G401.6 (cell line): ENCODE measurements around the gene MATN3.

ENCODE experiments used
- FAIRE-seq: peaks from 2 replicates; lab custom pipeline; 2012; peaks lifted over from hg19 to GRCh38; lab: Jason Lieb, UNC

Gene MATN3

GRCh38 chr2:20001361-20001863 is 11.1 kb downstream of the MATN3 start:
- no peak for FAIRE-seq

- FAIRE-seq = no peak
These were observed 18.7 kb downstream of the MATN3 start for GRCh38 chr2:19993731-19994130.

DNA sequence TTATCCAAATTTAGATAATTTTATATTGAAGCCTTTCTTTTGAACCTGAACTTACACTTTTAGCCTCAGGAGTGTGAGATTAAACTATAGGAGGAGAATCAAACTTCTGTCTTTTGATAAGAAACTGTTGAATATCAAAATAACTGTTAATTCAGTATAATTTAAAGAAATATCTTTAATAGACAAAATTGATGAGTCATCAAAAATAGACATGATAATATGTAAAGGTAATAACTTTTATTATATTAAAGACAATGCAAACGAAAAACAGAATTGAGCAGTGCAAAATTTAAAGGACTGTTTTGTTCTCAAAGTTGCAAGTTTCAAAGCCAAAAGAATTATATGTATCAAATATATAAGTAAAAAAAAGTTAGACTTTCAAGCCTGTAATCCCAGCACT is 20.6 kb downstream of the MATN3 start:
- FAIRE-seq = peak; percentile 53

GRCh38 chr2:19990416-19990728 is 22.1 kb downstream of the MATN3 start:
- no peak for FAIRE-seq

GRCh38 chr2:19989667-19990415 is 22.6 kb downstream of the MATN3 start, which contains the start of gene WDR35:
WDR35 (minus strand) TSS chr2:19990105; CDS start chr2:19990015, 90 bp downstream.
- FAIRE-seq = peak; percentile 72

DNA sequence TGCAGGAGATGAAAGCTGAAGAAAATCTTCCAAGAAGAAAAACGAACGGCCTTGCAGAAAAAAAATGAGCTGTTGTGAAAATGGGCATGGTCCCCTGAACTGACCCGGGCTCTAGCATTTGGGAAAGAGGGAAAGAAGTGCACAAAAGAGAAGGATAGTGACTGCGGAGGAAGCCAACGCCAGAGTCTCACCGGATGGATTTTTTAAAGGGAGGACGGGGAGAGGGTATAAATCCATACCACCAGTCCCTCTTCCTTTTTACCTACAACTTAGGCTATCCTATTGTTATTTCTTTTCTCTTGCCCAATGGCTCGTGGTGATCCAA is 23.2 kb downstream of the MATN3 start:
- FAIRE-seq = no peak

- FAIRE-seq = no peak
These were observed 23.9 kb downstream of the MATN3 start for GRCh38 chr2:19988600-19988999.

DNA sequence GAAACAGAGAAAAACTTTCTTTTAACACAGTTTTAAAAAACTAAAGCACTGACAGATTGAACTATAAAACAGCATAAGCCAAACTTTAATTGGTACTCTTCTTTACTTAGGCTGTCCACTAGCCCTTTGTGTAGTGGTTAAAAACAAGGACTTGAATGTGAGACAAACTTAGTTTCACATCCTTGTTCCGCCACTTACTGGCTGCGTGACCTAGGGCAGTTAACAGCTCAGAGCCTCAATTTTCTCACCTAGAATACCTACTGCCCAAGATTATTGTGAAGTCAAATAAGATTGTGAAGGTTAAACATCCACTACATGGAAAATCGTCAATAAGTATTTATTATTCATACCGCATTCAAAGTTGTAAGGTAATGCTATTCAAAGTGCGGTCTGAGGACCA is 24.5 kb downstream of the MATN3 start:
- FAIRE-seq = no peak

- no peak for FAIRE-seq
These were observed 30.2 kb downstream of the MATN3 start for GRCh38 chr2:19982268-19982667.

GRCh38 chr2:19979932-19980331 is 32.5 kb downstream of the MATN3 start:
- no peak for FAIRE-seq

DNA sequence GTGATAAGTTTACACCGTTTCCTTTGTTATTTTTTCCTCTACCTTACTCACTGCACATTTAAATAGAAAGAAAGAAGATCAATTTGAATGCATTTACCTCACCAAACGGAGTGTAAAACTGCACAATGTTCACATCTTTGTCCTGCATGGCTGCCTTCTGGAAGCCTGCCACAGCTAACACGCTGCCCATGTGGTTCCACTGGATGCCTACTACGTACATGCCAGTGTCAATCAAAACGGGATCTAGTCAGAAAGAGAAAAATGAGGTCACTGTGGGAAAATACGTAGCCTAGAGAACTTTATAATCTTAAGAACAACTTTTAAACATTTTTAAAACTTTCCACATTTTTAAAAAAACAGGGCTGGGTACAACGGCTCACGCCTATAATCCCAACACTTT is 39.0 kb downstream of the MATN3 start:
- FAIRE-seq = no peak

GRCh38 chr2:19971691-19972090 is 40.8 kb downstream of the MATN3 start:
- FAIRE-seq = no peak

- no peak for FAIRE-seq
These were observed 49.1 kb downstream of the MATN3 start for GRCh38 chr2:19963386-19963785.

- peak; percentile 98 for FAIRE-seq
These were observed 56.7 kb downstream of the MATN3 start for GRCh38 chr2:19955544-19956422.

GRCh38 chr2:19949071-19949470 is 63.4 kb downstream of the MATN3 start:
- FAIRE-seq = no peak

DNA sequence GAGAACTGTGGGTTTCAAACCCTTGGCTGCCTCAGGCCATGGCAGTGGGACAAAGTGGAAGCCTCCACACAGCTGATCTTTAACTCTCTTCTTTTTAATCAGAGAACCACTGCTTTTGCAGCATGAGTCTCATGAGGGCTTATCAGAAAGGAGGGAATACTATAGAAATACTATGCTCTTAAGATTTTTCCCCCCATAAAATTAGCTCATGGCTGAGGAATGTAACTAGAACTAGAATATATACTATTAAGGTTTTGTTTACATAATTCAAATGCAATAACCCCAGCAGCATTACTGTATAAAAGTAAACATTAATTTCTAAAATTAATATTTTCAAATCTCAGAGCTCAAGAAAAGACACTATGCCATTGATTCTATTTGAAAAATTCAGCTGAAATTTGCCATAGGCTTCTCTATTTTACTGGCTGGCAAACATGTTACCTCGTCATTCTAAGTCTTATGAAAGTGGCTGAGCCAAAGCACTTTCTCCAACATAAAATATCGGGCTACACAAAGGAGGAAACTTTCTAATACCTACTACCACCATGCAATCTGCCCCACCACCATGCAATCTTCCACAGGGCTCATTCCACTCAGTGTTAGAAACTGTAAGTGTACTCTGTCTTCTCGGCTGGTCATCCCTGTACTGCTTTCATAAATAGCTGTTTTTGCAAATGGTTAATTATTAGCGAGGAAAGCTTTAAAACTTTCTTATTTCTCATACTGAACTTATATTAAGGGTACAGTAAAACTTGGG is 65.1 kb downstream of the MATN3 start:
- FAIRE-seq = no peak

DNA sequence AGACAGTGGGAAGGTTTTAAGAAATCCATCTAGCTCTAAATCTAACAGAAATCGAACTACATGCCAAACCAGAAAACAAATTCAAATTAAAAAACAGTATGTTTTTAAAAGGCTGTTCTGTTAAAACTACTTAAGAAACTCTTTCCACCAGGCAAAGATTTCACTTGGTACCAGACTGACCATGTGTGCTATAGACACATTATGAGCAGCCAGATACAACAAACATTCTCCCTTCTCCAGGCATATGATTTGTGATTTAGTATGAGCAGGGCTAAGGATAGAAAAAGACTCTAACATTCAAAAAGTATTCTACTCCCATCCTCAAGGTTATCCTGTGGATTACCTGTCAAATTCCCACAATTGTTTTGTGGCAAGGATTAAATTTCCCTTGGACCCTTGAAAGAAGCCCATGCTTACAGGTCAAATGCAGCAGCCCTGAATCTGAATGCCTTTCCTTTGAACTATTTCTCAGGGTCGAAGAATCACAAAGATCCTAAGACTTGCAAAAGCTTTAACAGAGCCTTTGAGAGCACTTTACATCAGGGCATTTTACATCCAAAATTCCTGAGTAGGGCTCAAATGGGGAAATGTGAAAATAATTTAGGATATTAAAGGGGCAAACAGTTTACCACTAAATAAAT is 68.1 kb downstream of the MATN3 start:
- FAIRE-seq = no peak

GRCh38 chr2:19943189-19943588 is 69.3 kb downstream of the MATN3 start:
- no peak for FAIRE-seq

DNA sequence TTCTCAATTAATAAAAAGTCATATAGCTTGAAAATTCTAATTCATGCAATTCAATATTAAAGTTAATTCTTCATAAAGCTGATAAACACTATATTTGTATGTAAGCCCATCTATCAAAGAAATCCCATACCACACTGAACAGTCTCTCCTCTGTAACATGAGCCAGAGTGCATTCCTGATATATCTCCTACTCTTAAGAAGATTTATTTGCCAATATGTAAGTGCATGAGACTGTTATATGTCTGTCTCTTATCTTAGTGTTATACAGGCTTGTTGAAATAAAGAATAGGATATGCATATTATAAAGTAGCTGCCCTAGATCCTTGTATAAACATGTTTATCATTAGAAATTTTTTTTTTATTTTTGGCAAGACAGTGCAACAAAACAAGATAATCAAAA is 70.3 kb downstream of the MATN3 start:
- FAIRE-seq = no peak
